Lower leg skin (tissue), 4 donors: Measurements from ENCODE around the gene UBL7. TPM values are rescaled to one million over a fixed set of nuclear protein-coding genes. Genes with fewer than 3 reads are reported as not detected.

ENCODE experiments used
- DNase-seq, 2 donors: peaks; one replicate each; pipeline ENCODE4 v3.0.0-alpha.2; 2019; ENCODE audit warnings: low spot score in 2 of 2
- H3K4me3 ChIP-seq: fragments of 200-600 bp; sonication (generic); 2 replicates; pipeline ENCODE4 v1.5.1; 2017; ENCODE audit warnings: mild to moderate bottlenecking, low read depth; ENCODE audit not compliant: poor library complexity, severe bottlenecking
- POLR2A ChIP-seq, 2 donors: fragments of 450-650 bp; IDR thresholded peaks; one replicate each; pipeline ENCODE4 v1.6.1; 2016 to 2017; ENCODE audit warnings: antibody characterized with exemption in 2 of 2, mild to moderate bottlenecking in 1 of 2, moderate library complexity in 1 of 2
- WGBS, 2 donors: methylation state at CpG; one replicate each; pipeline ENCODE4 v1.1.5; 2018; 5-methylcytosine and 5-hydroxymethylcytosine counted together
- intact Hi-C: fragments of 100-400 bp; cut with DNase I; formaldehyde crosslinking; loops from one replicate; pipeline ENCODE4 v1.15.0; 2023; ENCODE audit warnings: low total_unique reads
- total RNA-seq, 4 donors: library from RNA; depleted of rRNA; stranded (reverse); fragments of >200 nt; gene quantifications; one replicate each; pipeline ENCODE4 v1.1.0, GENCODE V29; 2016
- TF ChIP-seq, protein P1 (sequence below), 3 donors: fragments of 450-650 bp; IDR thresholded peaks; one replicate each; pipeline ENCODE4 v1.5.1; 2016; ENCODE audit warnings: antibody characterized with exemption in 3 of 3, mild to moderate bottlenecking in 3 of 3, moderate library complexity in 2 of 3

Gene UBL7
- total RNA-seq, 4 donors from 2014 or later = 54.4 to 113 (median 82.3) TPM

DNA sequence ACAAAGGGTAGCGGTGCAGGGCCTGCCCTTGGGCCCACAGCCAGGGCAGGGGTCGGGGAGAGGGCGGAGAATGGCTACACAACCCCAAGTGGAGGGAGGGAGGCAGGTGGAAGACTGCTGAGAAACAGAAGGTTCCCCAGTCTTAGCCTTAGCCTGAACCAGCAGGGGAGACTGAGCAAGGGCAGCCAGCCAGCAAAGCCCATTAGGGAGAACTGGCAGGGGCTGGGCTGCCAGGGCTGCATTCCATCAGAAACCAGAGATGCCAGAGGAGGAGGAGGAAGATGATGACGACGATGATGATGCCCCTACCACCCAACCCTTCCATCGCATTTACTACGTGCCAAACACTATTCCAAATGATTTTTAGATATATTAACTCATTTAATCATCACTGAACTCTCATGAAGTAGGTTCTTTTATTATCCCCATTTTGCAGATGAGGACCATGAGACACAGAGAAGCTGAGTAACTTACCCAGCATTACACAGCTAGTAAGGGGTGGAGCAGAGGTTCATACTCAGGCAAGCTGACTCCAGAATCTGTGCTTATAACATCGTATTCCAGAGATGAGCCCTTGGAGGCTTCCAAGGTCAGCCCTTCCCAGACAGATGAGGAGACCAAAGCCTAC, 35.9 kb downstream of the UBL7 start:
- TF ChIP-seq, protein P1, sequence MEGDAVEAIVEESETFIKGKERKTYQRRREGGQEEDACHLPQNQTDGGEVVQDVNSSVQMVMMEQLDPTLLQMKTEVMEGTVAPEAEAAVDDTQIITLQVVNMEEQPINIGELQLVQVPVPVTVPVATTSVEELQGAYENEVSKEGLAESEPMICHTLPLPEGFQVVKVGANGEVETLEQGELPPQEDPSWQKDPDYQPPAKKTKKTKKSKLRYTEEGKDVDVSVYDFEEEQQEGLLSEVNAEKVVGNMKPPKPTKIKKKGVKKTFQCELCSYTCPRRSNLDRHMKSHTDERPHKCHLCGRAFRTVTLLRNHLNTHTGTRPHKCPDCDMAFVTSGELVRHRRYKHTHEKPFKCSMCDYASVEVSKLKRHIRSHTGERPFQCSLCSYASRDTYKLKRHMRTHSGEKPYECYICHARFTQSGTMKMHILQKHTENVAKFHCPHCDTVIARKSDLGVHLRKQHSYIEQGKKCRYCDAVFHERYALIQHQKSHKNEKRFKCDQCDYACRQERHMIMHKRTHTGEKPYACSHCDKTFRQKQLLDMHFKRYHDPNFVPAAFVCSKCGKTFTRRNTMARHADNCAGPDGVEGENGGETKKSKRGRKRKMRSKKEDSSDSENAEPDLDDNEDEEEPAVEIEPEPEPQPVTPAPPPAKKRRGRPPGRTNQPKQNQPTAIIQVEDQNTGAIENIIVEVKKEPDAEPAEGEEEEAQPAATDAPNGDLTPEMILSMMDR (IDR thresholded peaks at IDR 0.05) = no peak
- TF ChIP-seq POLR2A (IDR thresholded peaks at IDR 0.05) = no peak
- intact Hi-C loops = no loop called here
- H3K4me3 ChIP-seq = no peak overlapping the region
- 84 to 88% methylated on average over 8 of the region's 8 CpGs for WGBS, 2 donors
- no peak for DNase-seq

DNA sequence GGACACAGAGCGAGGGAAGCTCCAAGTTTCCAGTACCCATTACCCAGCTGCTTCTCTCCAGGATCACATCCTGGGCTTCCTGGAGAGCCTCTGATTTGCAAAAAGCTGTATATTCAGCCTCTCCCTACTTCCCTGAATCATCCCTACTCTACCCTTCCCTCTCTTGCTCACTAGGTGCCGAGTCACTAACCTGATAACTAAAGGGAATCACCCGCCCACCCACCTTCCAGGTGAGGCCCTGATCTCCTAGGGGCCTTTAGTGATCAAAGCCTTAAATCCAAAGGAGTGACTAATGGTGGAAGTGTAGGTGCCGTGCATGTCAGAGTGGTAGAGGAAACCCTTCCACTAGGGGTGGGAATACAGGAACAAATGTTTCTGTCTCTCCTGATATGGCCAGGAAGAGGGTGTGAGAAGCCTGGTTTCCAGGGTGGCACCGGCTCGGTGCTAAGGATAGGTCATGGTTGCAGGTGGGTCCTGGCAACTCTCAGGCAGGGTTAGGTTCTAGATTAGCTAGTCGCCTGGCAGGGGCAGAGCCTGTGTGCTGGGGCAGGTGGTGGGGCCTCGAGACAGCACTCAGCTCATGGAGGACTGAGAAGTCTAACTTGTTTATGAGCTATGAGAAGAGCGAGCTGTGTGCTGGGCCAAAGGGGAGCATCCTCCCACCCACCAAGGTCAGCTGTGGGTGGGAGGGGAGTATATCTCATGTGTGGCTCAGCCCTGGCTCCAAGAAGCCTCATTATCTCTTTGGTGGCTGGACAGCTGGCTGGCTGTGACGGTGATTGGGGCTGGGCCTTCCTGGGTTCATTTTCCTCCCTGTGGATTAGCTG, 37.3 kb downstream of the UBL7 start:
- TF ChIP-seq, protein P1 (IDR thresholded peaks at IDR 0.05) = no peak
- TF ChIP-seq POLR2A (IDR thresholded peaks at IDR 0.05) = no peak
- DNase-seq = no peak
- no peak overlapping the region for H3K4me3 ChIP-seq
- intact Hi-C loops = no loop called here
- 87 to 88% methylated on average over 10 of the region's 10 CpGs for WGBS, 2 donors

- H3K4me3 ChIP-seq = no peak overlapping the region
- DNase-seq = no peak
- TF ChIP-seq POLR2A (IDR thresholded peaks at IDR 0.05) = no peak
- TF ChIP-seq, protein P1 (IDR thresholded peaks at IDR 0.05) = no peak
- WGBS, 2 donors = 60 to 71% methylated on average over 14 of the region's 14 CpGs
- intact Hi-C loops = no loop called here
Observed at GRCh38 chr15:74422652-74423430, 38.1 kb downstream of the UBL7 start.

GRCh38 chr15:74422265-74422651, 38.7 kb downstream of the UBL7 start:
- no peak overlapping the region for H3K4me3 ChIP-seq
- intact Hi-C loops = no loop called here
- WGBS, 2 donors = 85 to 91% methylated on average over 9 of the region's 9 CpGs
- no peak for DNase-seq
- TF ChIP-seq, protein P1 (IDR thresholded peaks at IDR 0.05) = no peak
- TF ChIP-seq POLR2A (IDR thresholded peaks at IDR 0.05) = no peak

- DNase-seq = no peak
- TF ChIP-seq, protein P1 (IDR thresholded peaks at IDR 0.05) = no peak
- no peak for TF ChIP-seq POLR2A (IDR thresholded peaks at IDR 0.05)
- H3K4me3 ChIP-seq = no peak overlapping the region
- WGBS, 2 donors = 78 to 89% methylated on average over 20 of the region's 20 CpGs
- intact Hi-C loops = no loop called here
Observed at GRCh38 chr15:74421302-74422245, 39.4 kb downstream of the UBL7 start.
